ENCODE results near the gene NAA60. TPM values are rescaled to one million over a fixed set of nuclear protein-coding genes. Genes with fewer than 3 reads are reported as not detected.

The NAA60 gene
- total and polyA plus RNA-seq, 2 of the 13 experiments (the other 11 are each of a cell fraction or from before 2014, with no cell fraction given): 14.7 to 32.0 TPM

GRCh38 chr16:3457434-3458252, 14.2 kb downstream of the NAA60 start (continued):
- TF ChIP-seq ZBTB3 (CRISPR knock-in tag; IDR thresholded peaks at IDR 0.05; ENCODE audit: borderline replicate concordance, low read depth) (peak; percentile 87; the same call in 1 of the 2 replicates), DRAP1 (CRISPR knock-in tag; IDR thresholded peaks at IDR 0.05) (0 out of 2 replicates have a peak, but pooled peaks have one; percentile 23), NCOA2 (CRISPR knock-in tag; IDR thresholded peaks at IDR 0.05) (no peak), PHF21A (CRISPR knock-in tag; IDR thresholded peaks at IDR 0.05) (no peak), RFX3 (CRISPR knock-in tag; IDR thresholded peaks at IDR 0.05) (no peak), KDM5A (IDR thresholded peaks at IDR 0.05; ENCODE audit: borderline replicate concordance, low read length) (peak; percentile 46; the same call in 1 of the 2 replicates), FOSL2 (CRISPR knock-in tag; IDR thresholded peaks at IDR 0.05) (peak; percentile 21; the same call in 1 of the 2 replicates), ZNF280B (CRISPR knock-in tag; IDR thresholded peaks at IDR 0.05; ENCODE audit: borderline replicate concordance) (peak; percentile 91; the same call in 1 of the 2 replicates), NFKB2 (CRISPR knock-in tag; IDR thresholded peaks at IDR 0.05; ENCODE audit: borderline replicate concordance) (peak; percentile 75; the same call in 1 of the 2 replicates), MXD4 (CRISPR knock-in tag; IDR thresholded peaks at IDR 0.05) (peak; percentile 88), ZNF281 (CRISPR knock-in tag; IDR thresholded peaks at IDR 0.05; ENCODE audit: borderline replicate concordance) (no peak), CEBPB (IDR thresholded peaks at IDR 0.05; ENCODE audit: borderline replicate concordance, low read depth, low read length) (peak; percentile 37; the same call in 1 of the 2 replicates), CTCF (CRISPR knock-in tag; IDR thresholded peaks at IDR 0.05) (peak; percentile 41; the same call in 1 of the 2 replicates), E2F2 (CRISPR knock-in tag; IDR thresholded peaks at IDR 0.05; ENCODE audit: borderline replicate concordance) (0 out of 2 replicates have a peak, but pooled peaks have one; percentile 74), TFE3 (CRISPR knock-in tag; IDR thresholded peaks at IDR 0.05) (0 out of 2 replicates have a peak, but pooled peaks have one; percentile 36), ZNF724P (CRISPR knock-in tag; IDR thresholded peaks at IDR 0.05; ENCODE audit: borderline replicate concordance) (0 out of 2 replicates have a peak, but pooled peaks have one; percentile 70), ZNF138 (CRISPR knock-in tag; IDR thresholded peaks at IDR 0.05; ENCODE audit: low read depth) (no peak), ZSCAN29 (CRISPR knock-in tag; conservative IDR thresholded peaks at IDR 0.05) (no peak), NFE2L2 (IDR thresholded peaks at IDR 0.05; ENCODE audit: low read length) (no peak)
